ENCODE results near the gene REC8.

GRCh38 chr14:24162093-24162492 lies 9.8 kb upstream of the REC8 start:
- TF ChIP-seq POLR2A (IDR thresholded peaks at IDR 0.05; ENCODE audit: low read length) (no peak), GATA1 (IDR thresholded peaks at IDR 0.05; ENCODE audit: low read depth, low read length) (no peak)

Measured in erythroblast (primary cell).